Measurements from ENCODE around the gene UBE2R2.
"Not testable (repeated sequence)": the region's sequence is repeated elsewhere in the genome, so short reads cannot be mapped to it uniquely, and the experiment has no call there.

DNA sequence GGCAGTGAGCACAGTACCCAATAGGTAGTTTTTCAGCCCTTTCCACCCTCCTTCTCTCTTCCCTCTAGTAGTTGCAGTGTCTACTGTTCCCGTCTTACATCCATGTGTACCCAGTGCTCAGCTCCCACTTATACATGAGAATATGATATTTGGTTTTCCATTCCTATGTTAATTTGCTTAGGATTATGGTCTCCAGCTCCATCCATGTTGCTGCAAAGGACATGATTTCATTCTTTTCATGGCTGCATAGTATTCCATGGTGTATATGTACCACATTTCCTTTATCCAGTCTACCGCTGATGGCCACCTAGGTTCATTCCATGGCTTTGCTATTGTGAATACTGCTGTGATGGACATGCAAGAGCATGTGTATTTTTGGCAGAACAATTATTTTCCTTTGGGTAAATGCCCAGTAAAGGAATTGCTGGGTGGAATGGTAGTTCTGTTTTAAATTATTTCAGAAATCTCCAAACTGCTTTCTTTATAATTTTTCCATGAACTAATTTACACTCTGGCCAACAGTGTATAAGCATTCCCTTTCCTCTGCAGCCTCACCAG is 14.9 kb upstream of the UBE2R2 start:
- not testable (repeated sequence) for TF ChIP-seq CTCF (IDR thresholded peaks at IDR 0.05; ENCODE audit: poor library complexity); EZH2 (IDR thresholded peaks at IDR 0.05; ENCODE audit: borderline replicate concordance); EZH2phosphoT487 (IDR thresholded peaks at IDR 0.05; ENCODE audit: low read depth, severe bottlenecking, unreplicated experiment)

Data from hepatocyte (in vitro differentiated cells).